Right lobe of liver (tissue), 6 donors: Measurements from ENCODE around the gene MYEF2. TPM values are rescaled to one million over a fixed set of nuclear protein-coding genes. Genes with fewer than 3 reads are reported as not detected.

Experiments used
- ATAC-seq, 4 donors: fragments of 200-7000 bp; cut with Tn5 transposase; one replicate each; pipeline ENCODE4 v1.9.1; 2020; ENCODE audit warnings: mild to moderate bottlenecking in 4 of 4, moderate library complexity in 4 of 4
- DNase-seq, 3 donors: peaks; one replicate each; pipeline ENCODE4 v3.0.0-alpha.2; 2020
- H3K27ac ChIP-seq, 3 donors: fragments of 200-600 bp; one replicate each; pipeline ENCODE4 v1.8.0; 2022
- H3K27me3 ChIP-seq, 2 donors: fragments of 200-600 bp; one replicate each; pipeline ENCODE4 v1.8.0; 2022
- H3K36me3 ChIP-seq, 4 donors: fragments of 200-600 bp; sonication (generic) in 1 of 4; one replicate each; pipeline versions ENCODE4 v1.5.1 to v1.8.0; 2017 to 2022; ENCODE audit warnings: control low read depth in 1 of 4
- H3K4me1 ChIP-seq, 4 donors: fragments of 200-600 bp; sonication (generic) in 1 of 4; one replicate each; pipeline versions ENCODE4 v1.5.1 to v1.8.0; 2017 to 2022; ENCODE audit warnings: control low read depth in 1 of 4
- H3K4me3 ChIP-seq, 3 donors: fragments of 200-600 bp; one replicate each; pipeline ENCODE4 v1.8.0; 2022
- H3K9me3 ChIP-seq, 4 donors: fragments of 200-600 bp; sonication (generic) in 1 of 4; one replicate each; pipeline versions ENCODE4 v1.5.1 to v1.8.0; 2017 to 2022; ENCODE audit warnings: control low read depth in 1 of 4
- POLR2A ChIP-seq: fragments of 450-650 bp; IDR thresholded peaks from one replicate; pipeline ENCODE4 v1.6.1; 2017; ENCODE audit warnings: antibody characterized with exemption, mild to moderate bottlenecking
- WGBS: methylation state at CpG from one replicate; pipeline ENCODE4 v1.1.6; 2018; ENCODE audit warnings: low coverage, low lambda C conversion rate; ENCODE audit not compliant: insufficient coverage; ENCODE audit errors: missing lambda C conversion rate; 5-methylcytosine and 5-hydroxymethylcytosine counted together
- intact Hi-C, 2 donors: fragments of 100-400 bp; cut with DNase I; formaldehyde crosslinking; loops; one replicate each; pipeline versions ENCODE4 v1.11.2 to v1.14.1; 2022
- total RNA-seq, 6 experiments: library from RNA; depleted of rRNA in 2 of 6; stranded (reverse); fragments of >200 nt in 2 of 6; fragmentation: NEBNext Ultra II Directional in 3 of 6; extraction: Animal tissue kit (Norgen Biotek cat#: 25700) in 3 of 6; gene quantifications; one replicate each; pipeline versions ENCODE4 v1.1.0 to v1.2.4, GENCODE V29; 2016 to 2023
- TF ChIP-seq, protein P1 (sequence below), 4 donors: fragments of 200-600 bp in 3 of 4; fragments of 450-650 bp in 1 of 4; IDR thresholded peaks; one replicate each; pipeline versions ENCODE4 v1.5.1 to v1.8.0; 2016 to 2022; ENCODE audit warnings: antibody characterized with exemption in 4 of 4, mild to moderate bottlenecking in 2 of 4
- donor health status: DM: no; HTN: yes; CAD: no.
- donor health status: DM: no; HTN: no; CAD: no.
- donor health status: DM: no; HTN: no; CAD: no.
- donor health status: DM: no; HTN: yes; CAD: no.
- donor health status: DM: no; HTN: yes; CAD: no.

The MYEF2 gene
- total RNA-seq, 6 experiments from 2014 or later: 0.07 to 0.35 (median 0.31) TPM

GRCh38 chr15:48144889-48145288 lies 33.2 kb downstream of the MYEF2 start:
- no peak overlapping the region for H3K27ac ChIP-seq
- DNase-seq (no peak), ATAC-seq (no peak)
- H3K27me3 ChIP-seq: no peaks in the 10 kb centered on the region
- intact Hi-C loops: no loop called here
- no peaks in the 10 kb centered on the region for H3K36me3 ChIP-seq
- TF ChIP-seq POLR2A: no peak
- TF ChIP-seq, protein P1, sequence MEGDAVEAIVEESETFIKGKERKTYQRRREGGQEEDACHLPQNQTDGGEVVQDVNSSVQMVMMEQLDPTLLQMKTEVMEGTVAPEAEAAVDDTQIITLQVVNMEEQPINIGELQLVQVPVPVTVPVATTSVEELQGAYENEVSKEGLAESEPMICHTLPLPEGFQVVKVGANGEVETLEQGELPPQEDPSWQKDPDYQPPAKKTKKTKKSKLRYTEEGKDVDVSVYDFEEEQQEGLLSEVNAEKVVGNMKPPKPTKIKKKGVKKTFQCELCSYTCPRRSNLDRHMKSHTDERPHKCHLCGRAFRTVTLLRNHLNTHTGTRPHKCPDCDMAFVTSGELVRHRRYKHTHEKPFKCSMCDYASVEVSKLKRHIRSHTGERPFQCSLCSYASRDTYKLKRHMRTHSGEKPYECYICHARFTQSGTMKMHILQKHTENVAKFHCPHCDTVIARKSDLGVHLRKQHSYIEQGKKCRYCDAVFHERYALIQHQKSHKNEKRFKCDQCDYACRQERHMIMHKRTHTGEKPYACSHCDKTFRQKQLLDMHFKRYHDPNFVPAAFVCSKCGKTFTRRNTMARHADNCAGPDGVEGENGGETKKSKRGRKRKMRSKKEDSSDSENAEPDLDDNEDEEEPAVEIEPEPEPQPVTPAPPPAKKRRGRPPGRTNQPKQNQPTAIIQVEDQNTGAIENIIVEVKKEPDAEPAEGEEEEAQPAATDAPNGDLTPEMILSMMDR (IDR thresholded peaks at IDR 0.05): no peak
- H3K4me1 ChIP-seq: no peaks in the 10 kb centered on the region
- H3K9me3 ChIP-seq: no peaks in the 10 kb centered on the region
- H3K4me3 ChIP-seq: no peak overlapping the region
- 27% methylated on average over 1 of the region's 1 CpG for WGBS

DNA sequence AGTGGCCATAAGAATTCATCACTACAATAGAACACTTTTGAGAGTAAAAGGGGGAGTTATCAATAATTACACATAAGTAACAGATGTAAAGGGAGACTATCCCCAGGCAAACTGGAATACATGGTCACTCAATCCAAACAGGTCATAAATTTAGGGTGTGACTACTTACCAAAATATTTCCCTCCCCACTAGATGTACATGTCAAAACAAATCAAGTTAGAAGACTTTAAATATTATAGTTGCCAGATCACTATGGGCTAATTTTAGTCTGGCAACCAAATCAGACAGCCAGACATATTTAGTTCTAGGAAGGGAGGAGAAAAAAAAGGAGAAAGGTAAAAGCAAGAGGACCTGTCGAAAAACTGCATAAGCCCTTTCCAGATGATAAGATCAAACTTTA lies 34.2 kb downstream of the MYEF2 start:
- Histone ChIP-seq H3K9me3 (no peaks in the 10 kb centered on the region), H3K27ac (no peak overlapping the region), H3K4me3 (no peak overlapping the region), H3K27me3 (no peaks in the 10 kb centered on the region), H3K4me1 (no peaks in the 10 kb centered on the region), H3K36me3 (no peaks in the 10 kb centered on the region)
- intact Hi-C loops: no loop called here
- no peak for TF ChIP-seq POLR2A
- TF ChIP-seq, protein P1 (IDR thresholded peaks at IDR 0.05): no peak
- DNase-seq (no peak), ATAC-seq (no peak)
- 39% methylated on average over 1 of the region's 1 CpG for WGBS

DNA sequence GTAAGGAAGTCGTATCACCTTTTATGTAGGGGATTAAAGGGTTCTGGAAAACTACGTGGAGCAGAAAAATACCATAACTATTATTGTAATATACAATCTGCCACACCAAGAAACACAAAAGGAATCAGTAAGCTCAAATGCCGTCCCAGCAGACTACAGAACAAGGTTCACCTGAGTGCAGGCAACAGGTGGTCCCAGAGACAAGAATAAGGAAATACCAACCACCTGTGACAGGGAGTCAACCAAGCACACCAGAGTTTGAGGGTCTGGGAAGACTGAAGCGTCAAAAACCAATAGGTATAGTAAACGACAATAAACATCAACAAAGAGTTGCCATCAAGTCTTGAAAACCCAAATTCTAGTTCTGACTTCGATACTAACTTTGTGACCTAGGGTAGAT lies 45.2 kb downstream of the MYEF2 start:
- H3K4me1 ChIP-seq: no peaks in the 10 kb centered on the region
- TF ChIP-seq POLR2A: no peak
- TF ChIP-seq, protein P1 (IDR thresholded peaks at IDR 0.05): no peak
- H3K27ac ChIP-seq: no peak overlapping the region
- intact Hi-C loops: no loop called here
- H3K4me3 ChIP-seq: no peak overlapping the region
- H3K9me3 ChIP-seq: no peaks in the 10 kb centered on the region
- ATAC-seq (no peak), DNase-seq (no peak)
- WGBS: 32% methylated on average over 4 of the region's 6 CpGs
- no peaks in the 10 kb centered on the region for H3K27me3 ChIP-seq
- H3K36me3 ChIP-seq: no peaks in the 10 kb centered on the region

DNA sequence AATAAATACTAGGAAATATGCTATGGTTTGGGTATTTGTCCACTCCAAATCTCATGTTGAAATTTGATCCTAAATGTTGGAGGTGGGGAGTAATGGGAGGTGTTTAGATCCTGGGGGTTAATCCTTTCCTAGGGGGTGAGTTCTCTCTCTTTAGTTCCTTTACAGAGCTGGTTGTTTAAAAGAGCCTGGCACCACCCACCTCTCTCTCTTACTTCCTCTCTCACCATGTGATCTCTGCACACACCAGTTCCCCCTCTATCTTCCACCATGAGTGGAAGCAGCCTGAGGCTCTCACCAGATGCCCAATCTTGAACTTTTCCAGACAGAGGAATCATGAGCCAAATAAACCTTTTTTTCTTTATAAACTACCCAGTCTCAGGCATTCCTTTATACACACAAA lies 46.8 kb downstream of the MYEF2 start:
- ATAC-seq: no peak
- intact Hi-C loops: no loop called here
- Histone ChIP-seq H3K4me3 (no peak overlapping the region), H3K4me1 (no peaks in the 10 kb centered on the region), H3K27ac (no peak overlapping the region), H3K36me3 (no peaks in the 10 kb centered on the region), H3K27me3 (no peaks in the 10 kb centered on the region), H3K9me3 (no peaks in the 10 kb centered on the region)
- no peak for TF ChIP-seq POLR2A
- TF ChIP-seq, protein P1 (IDR thresholded peaks at IDR 0.05): no peak
- DNase-seq: no peak

DNA sequence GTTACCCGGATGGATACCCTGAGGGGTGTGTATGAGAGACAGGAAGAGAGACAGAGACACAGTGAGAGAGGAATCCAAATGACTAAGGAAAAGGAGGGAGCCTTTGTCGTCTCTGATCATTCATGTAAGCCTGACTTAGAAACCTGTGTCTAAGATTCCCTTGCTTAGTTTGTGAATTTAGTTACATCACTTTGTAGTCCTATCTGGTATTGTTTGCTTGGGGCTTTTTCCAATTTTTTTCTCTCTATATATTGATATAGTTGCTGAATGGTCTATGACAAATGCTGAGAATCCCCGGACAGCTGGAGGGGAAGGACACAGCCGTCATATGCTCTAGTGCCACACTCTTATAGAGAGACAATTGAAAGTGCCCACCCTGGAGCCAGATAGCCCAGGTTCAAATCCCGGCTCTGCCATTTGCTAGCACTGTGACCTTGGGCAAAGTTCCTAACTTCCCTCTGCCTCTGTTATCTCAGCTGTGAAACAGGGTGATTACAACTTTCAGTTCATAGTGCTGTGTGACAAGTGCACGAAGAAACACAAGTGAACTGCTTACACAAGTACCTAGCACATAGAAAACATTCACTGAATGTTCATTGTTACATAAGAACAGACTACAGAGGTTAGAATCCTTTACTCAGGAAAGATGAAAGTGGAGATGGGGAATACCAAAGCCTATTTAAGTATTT lies 51.3 kb downstream of the MYEF2 start:
- no peak for DNase-seq
- intact Hi-C loops: no loop called here
- TF ChIP-seq POLR2A: no peak
- TF ChIP-seq, protein P1 (IDR thresholded peaks at IDR 0.05): no peak
- H3K27me3 ChIP-seq: no peaks in the 10 kb centered on the region
- no peak for ATAC-seq
- H3K27ac ChIP-seq: no peak overlapping the region
- H3K4me1 ChIP-seq: no peaks in the 10 kb centered on the region
- no peak overlapping the region for H3K4me3 ChIP-seq
- H3K9me3 ChIP-seq: no peaks in the 10 kb centered on the region
- 41% methylated on average over 6 of the region's 6 CpGs for WGBS
- no peaks in the 10 kb centered on the region for H3K36me3 ChIP-seq
